ENCODE measurements around the gene OTC. TPM values are rescaled to one million over a fixed set of nuclear protein-coding genes. Genes with fewer than 3 reads are reported as not detected.

Gene OTC
- polyA plus RNA-seq (2013, experiment 1 of 2): not detected
- polyA plus RNA-seq (2013, experiment 2 of 2): not detected

DNA sequence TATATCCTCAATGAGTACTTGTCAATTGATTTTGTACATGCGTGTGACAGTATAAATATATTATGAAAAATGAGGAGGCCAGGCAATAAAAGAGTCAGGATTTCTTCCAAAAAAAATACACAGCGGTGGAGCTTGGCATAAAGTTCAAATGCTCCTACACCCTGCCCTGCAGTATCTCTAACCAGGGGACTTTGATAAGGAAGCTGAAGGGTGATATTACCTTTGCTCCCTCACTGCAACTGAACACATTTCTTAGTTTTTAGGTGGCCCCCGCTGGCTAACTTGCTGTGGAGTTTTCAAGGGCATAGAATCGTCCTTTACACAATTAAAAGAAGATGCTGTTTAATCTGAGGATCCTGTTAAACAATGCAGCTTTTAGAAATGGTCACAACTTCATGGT is at the start of gene OTC:
Gene OTC, plus strand, starts transcription at position 243 of the 400 bp plus-strand sequence. Its CDS starts 93 bp downstream, at position 336.
- H3K4me2 ChIP-seq (ENCODE audit: insufficient read depth, low read length, poor library complexity, severe bottlenecking): no peak within 1 kb of the TSS
- no peak for DNase-seq (ENCODE audit: low spot score)
- no peak within 1 kb of the TSS for H4K8ac ChIP-seq (ENCODE audit: low read depth, low read length)
- H4K91ac ChIP-seq (ENCODE audit: low read depth, low read length, poor library complexity): no peak within 1 kb of the TSS
- H3K9ac ChIP-seq (ENCODE audit: low read depth, low read length, poor library complexity): no peak within 1 kb of the TSS
- H3K14ac ChIP-seq (ENCODE audit: low read length): no peak within 1 kb of the TSS
- WGBS, 2 donors (ENCODE audit: extremely low coverage in 2 of 2, insufficient read length in 2 of 2, insufficient replicate concordance in 1 of 2): no CpG with 5 or more reads among the region's 4 CpGs
- no peaks in the 10 kb centered on the region for H3K4me1 ChIP-seq (ENCODE audit: control insufficient read depth in 2 of 2, insufficient read depth in 1 of 2, low read depth in 1 of 2, low read length in 2 of 2)
- peaks cover 0 to 5% (median 0%) of the 10 kb centered on the region in 3 experiments for H3K27me3 ChIP-seq (ENCODE audit: control insufficient read depth in 3 of 3, insufficient read depth in 3 of 3, low read depth in 1 of 3, low read length in 3 of 3)
- no peak within 1 kb of the TSS for H2BK12ac ChIP-seq (ENCODE audit: low read length)
- no peak within 1 kb of the TSS for H2AFZ ChIP-seq (ENCODE audit: low read length)
- no peaks in the 10 kb centered on the region for H3K79me1 ChIP-seq (ENCODE audit: low read depth, low read length)
- H3K4ac ChIP-seq (ENCODE audit: low read length): no peak within 1 kb of the TSS
- H3K4me3 ChIP-seq (ENCODE audit: low read length in 2 of 2): no peak within 1 kb of the TSS
- H3K27ac ChIP-seq (replicated peaks; ENCODE audit: low read length): no peak within 1 kb of the TSS
- no peak within 1 kb of the TSS for H3K23ac ChIP-seq (ENCODE audit: low read depth, low read length, poor library complexity)
- no peaks in the 10 kb centered on the region for H3K36me3 ChIP-seq (replicated peaks in 1 of 2; ENCODE audit: control insufficient read depth in 2 of 2, insufficient read depth in 2 of 2, low read length in 2 of 2)
- H2BK15ac ChIP-seq (ENCODE audit: low read length): no peak within 1 kb of the TSS
- no peak within 1 kb of the TSS for H3K18ac ChIP-seq (ENCODE audit: low read length)
- H2BK5ac ChIP-seq (ENCODE audit: low read length): no peak within 1 kb of the TSS
- no peak within 1 kb of the TSS for H2AK5ac ChIP-seq (ENCODE audit: low read depth, low read length)
- H2BK120ac ChIP-seq (ENCODE audit: low read depth, low read length): no peak within 1 kb of the TSS
- no peaks in the 10 kb centered on the region for H3K9me3 ChIP-seq (replicated peaks in 1 of 2; ENCODE audit: control insufficient read depth in 2 of 2, insufficient read depth in 1 of 2, low read depth in 1 of 2, low read length in 2 of 2)

DNA sequence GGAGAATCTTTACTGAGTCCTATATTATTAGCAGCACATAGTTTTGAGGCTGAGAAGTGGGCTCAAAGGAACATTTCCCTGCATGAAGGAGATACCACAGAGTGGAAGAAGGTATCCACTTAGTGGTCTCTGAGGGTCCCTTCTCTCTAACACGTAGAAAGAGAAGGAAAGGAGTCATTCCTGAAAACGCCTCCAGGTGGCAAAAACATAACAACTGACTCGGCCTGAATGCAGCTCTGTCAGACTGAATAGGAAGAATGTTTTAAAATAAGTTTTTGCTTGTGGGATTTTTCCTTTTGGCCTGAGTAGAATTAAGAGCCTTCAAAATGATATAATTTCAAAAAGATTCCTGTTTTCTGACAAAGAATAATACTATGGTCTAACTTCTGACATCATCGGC is 48.4 kb upstream of the OTC start:
- H3K14ac ChIP-seq (ENCODE audit: low read length): no peak overlapping the region
- no peak overlapping the region for H2BK120ac ChIP-seq (ENCODE audit: low read depth, low read length)
- H3K18ac ChIP-seq (ENCODE audit: low read length): no peak overlapping the region
- no peak overlapping the region for H3K23ac ChIP-seq (ENCODE audit: low read depth, low read length, poor library complexity)
- H3K9me3 ChIP-seq (replicated peaks in 1 of 2; ENCODE audit: control insufficient read depth in 2 of 2, insufficient read depth in 1 of 2, low read depth in 1 of 2, low read length in 2 of 2): no peaks in the 10 kb centered on the region
- no peak overlapping the region for H2BK15ac ChIP-seq (ENCODE audit: low read length)
- no peak overlapping the region for H2AFZ ChIP-seq (ENCODE audit: low read length)
- no peak overlapping the region for H2BK5ac ChIP-seq (ENCODE audit: low read length)
- no peak overlapping the region for H3K4me2 ChIP-seq (ENCODE audit: insufficient read depth, low read length, poor library complexity, severe bottlenecking)
- no peaks in the 10 kb centered on the region for H3K4me1 ChIP-seq (ENCODE audit: control insufficient read depth in 2 of 2, insufficient read depth in 1 of 2, low read depth in 1 of 2, low read length in 2 of 2)
- H2AK5ac ChIP-seq (ENCODE audit: low read depth, low read length): no peak overlapping the region
- no peak overlapping the region for H4K91ac ChIP-seq (ENCODE audit: low read depth, low read length, poor library complexity)
- DNase-seq (ENCODE audit: low spot score): no peak
- no peak overlapping the region for H3K4me3 ChIP-seq (ENCODE audit: low read length in 2 of 2)
- H3K9ac ChIP-seq (ENCODE audit: low read depth, low read length, poor library complexity): no peak overlapping the region
- H3K27me3 ChIP-seq (ENCODE audit: control insufficient read depth in 3 of 3, insufficient read depth in 3 of 3, low read depth in 1 of 3, low read length in 3 of 3): no peaks in the 10 kb centered on the region
- no peaks in the 10 kb centered on the region for H3K36me3 ChIP-seq (replicated peaks in 1 of 2; ENCODE audit: control insufficient read depth in 2 of 2, insufficient read depth in 2 of 2, low read length in 2 of 2)
- H3K4ac ChIP-seq (ENCODE audit: low read length): no peak overlapping the region
- no peak overlapping the region for H3K27ac ChIP-seq (replicated peaks; ENCODE audit: low read length)
- no peak overlapping the region for H4K8ac ChIP-seq (ENCODE audit: low read depth, low read length)
- no peaks in the 10 kb centered on the region for H3K79me1 ChIP-seq (ENCODE audit: low read depth, low read length)
- H2BK12ac ChIP-seq (ENCODE audit: low read length): no peak overlapping the region
- no CpG with 5 or more reads among the region's 4 CpGs for WGBS, 2 donors (ENCODE audit: extremely low coverage in 2 of 2, insufficient read length in 2 of 2, insufficient replicate concordance in 1 of 2)

DNA sequence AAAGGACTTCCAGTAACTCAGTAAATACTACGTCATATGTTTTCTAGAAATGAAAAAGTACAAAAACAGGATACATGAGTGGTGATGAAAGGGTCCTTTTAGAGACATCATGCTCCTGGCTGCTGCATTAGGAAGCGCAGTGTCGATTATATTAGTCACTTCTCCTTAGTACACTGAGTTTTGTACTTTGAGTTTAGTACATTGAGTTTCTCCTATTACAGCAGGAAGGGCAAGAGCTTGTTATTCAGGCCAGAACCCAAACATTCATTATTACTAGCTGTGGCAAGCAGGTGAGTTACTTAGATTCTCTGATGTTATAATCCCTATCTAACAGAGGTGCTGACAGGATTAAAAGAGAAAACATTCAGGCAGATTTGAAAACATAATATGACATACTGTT is 46.4 kb upstream of the OTC start:
- H2AK5ac ChIP-seq (ENCODE audit: low read depth, low read length): no peak overlapping the region
- H3K4ac ChIP-seq (ENCODE audit: low read length): no peak overlapping the region
- no peaks in the 10 kb centered on the region for H3K9me3 ChIP-seq (replicated peaks in 1 of 2; ENCODE audit: control insufficient read depth in 2 of 2, insufficient read depth in 1 of 2, low read depth in 1 of 2, low read length in 2 of 2)
- H2BK12ac ChIP-seq (ENCODE audit: low read length): no peak overlapping the region
- no peak overlapping the region for H3K4me2 ChIP-seq (ENCODE audit: insufficient read depth, low read length, poor library complexity, severe bottlenecking)
- H3K23ac ChIP-seq (ENCODE audit: low read depth, low read length, poor library complexity): no peak overlapping the region
- H3K27me3 ChIP-seq (ENCODE audit: control insufficient read depth in 3 of 3, insufficient read depth in 3 of 3, low read depth in 1 of 3, low read length in 3 of 3): no peaks in the 10 kb centered on the region
- no peaks in the 10 kb centered on the region for H3K4me1 ChIP-seq (ENCODE audit: control insufficient read depth in 2 of 2, insufficient read depth in 1 of 2, low read depth in 1 of 2, low read length in 2 of 2)
- WGBS, 2 donors (ENCODE audit: extremely low coverage in 2 of 2, insufficient read length in 2 of 2, insufficient replicate concordance in 1 of 2): no CpG with 5 or more reads among the region's 3 CpGs
- no peak overlapping the region for H2BK120ac ChIP-seq (ENCODE audit: low read depth, low read length)
- no peak overlapping the region for H4K91ac ChIP-seq (ENCODE audit: low read depth, low read length, poor library complexity)
- H3K79me1 ChIP-seq (ENCODE audit: low read depth, low read length): no peaks in the 10 kb centered on the region
- H3K4me3 ChIP-seq (ENCODE audit: low read length in 2 of 2): no peak overlapping the region
- no peaks in the 10 kb centered on the region for H3K36me3 ChIP-seq (replicated peaks in 1 of 2; ENCODE audit: control insufficient read depth in 2 of 2, insufficient read depth in 2 of 2, low read length in 2 of 2)
- DNase-seq (ENCODE audit: low spot score): no peak
- H2BK15ac ChIP-seq (ENCODE audit: low read length): no peak overlapping the region
- no peak overlapping the region for H2AFZ ChIP-seq (ENCODE audit: low read length)
- H3K14ac ChIP-seq (ENCODE audit: low read length): no peak overlapping the region
- no peak overlapping the region for H3K18ac ChIP-seq (ENCODE audit: low read length)
- H3K27ac ChIP-seq (replicated peaks; ENCODE audit: low read length): no peak overlapping the region
- no peak overlapping the region for H2BK5ac ChIP-seq (ENCODE audit: low read length)
- no peak overlapping the region for H3K9ac ChIP-seq (ENCODE audit: low read depth, low read length, poor library complexity)
- H4K8ac ChIP-seq (ENCODE audit: low read depth, low read length): no peak overlapping the region

DNA sequence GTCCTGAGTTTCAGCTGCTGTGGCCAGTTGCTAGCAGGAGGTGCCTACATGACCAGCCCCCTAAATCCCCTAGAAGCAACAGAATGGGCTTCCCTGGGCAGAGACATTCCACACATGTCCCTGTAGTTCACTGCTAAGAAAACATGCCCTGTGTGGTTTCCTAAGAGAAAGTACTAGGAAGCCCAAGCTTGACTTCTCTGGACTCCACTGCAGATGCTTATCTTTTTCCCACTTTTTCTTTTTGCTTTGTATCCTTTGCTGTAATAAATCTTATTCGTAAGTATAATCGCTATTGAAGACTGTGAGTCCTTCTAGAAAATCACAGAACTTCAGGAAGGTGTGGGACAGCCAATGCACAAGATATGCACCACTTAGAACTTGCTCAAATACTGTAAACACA is 40.7 kb upstream of the OTC start:
- Histone ChIP-seq H2AK5ac (ENCODE audit: low read depth, low read length) (no peak overlapping the region), H3K4me1 (ENCODE audit: control insufficient read depth in 2 of 2, insufficient read depth in 1 of 2, low read depth in 1 of 2, low read length in 2 of 2) (no peaks in the 10 kb centered on the region), H3K4ac (ENCODE audit: low read length) (no peak overlapping the region), H4K91ac (ENCODE audit: low read depth, low read length, poor library complexity) (no peak overlapping the region), H4K8ac (ENCODE audit: low read depth, low read length) (no peak overlapping the region), H2BK120ac (ENCODE audit: low read depth, low read length) (no peak overlapping the region), H3K4me3 (ENCODE audit: low read length in 2 of 2) (no peak overlapping the region), H2BK5ac (ENCODE audit: low read length) (no peak overlapping the region), H3K4me2 (ENCODE audit: insufficient read depth, low read length, poor library complexity, severe bottlenecking) (no peak overlapping the region), H3K18ac (ENCODE audit: low read length) (no peak overlapping the region), H2BK15ac (ENCODE audit: low read length) (no peak overlapping the region), H3K14ac (ENCODE audit: low read length) (no peak overlapping the region), H3K27me3 (ENCODE audit: control insufficient read depth in 3 of 3, insufficient read depth in 3 of 3, low read depth in 1 of 3, low read length in 3 of 3) (no peaks in the 10 kb centered on the region), H3K9me3 (replicated peaks in 1 of 2; ENCODE audit: control insufficient read depth in 2 of 2, insufficient read depth in 1 of 2, low read depth in 1 of 2, low read length in 2 of 2) (no peaks in the 10 kb centered on the region), H3K9ac (ENCODE audit: low read depth, low read length, poor library complexity) (no peak overlapping the region), H3K23ac (ENCODE audit: low read depth, low read length, poor library complexity) (no peak overlapping the region), H3K27ac (replicated peaks; ENCODE audit: low read length) (no peak overlapping the region), H3K79me1 (ENCODE audit: low read depth, low read length) (no peaks in the 10 kb centered on the region), H3K36me3 (replicated peaks in 1 of 2; ENCODE audit: control insufficient read depth in 2 of 2, insufficient read depth in 2 of 2, low read length in 2 of 2) (peaks cover 2 to 11% of the 10 kb centered on the region in 2 donors), H2AFZ (ENCODE audit: low read length) (no peak overlapping the region), H2BK12ac (ENCODE audit: low read length) (no peak overlapping the region)
- no CpG with 5 or more reads among the region's 2 CpGs for WGBS, 2 donors (ENCODE audit: extremely low coverage in 2 of 2, insufficient read length in 2 of 2, insufficient replicate concordance in 1 of 2)
- DNase-seq (ENCODE audit: low spot score): no peak

All from neuronal stem cell (in vitro differentiated cells).